ENCODE results near the gene IDE.

Gene IDE

GRCh38 chr10:92483539-92483938 is 90.4 kb downstream of the IDE start:
- TF ChIP-seq, protein P1, sequence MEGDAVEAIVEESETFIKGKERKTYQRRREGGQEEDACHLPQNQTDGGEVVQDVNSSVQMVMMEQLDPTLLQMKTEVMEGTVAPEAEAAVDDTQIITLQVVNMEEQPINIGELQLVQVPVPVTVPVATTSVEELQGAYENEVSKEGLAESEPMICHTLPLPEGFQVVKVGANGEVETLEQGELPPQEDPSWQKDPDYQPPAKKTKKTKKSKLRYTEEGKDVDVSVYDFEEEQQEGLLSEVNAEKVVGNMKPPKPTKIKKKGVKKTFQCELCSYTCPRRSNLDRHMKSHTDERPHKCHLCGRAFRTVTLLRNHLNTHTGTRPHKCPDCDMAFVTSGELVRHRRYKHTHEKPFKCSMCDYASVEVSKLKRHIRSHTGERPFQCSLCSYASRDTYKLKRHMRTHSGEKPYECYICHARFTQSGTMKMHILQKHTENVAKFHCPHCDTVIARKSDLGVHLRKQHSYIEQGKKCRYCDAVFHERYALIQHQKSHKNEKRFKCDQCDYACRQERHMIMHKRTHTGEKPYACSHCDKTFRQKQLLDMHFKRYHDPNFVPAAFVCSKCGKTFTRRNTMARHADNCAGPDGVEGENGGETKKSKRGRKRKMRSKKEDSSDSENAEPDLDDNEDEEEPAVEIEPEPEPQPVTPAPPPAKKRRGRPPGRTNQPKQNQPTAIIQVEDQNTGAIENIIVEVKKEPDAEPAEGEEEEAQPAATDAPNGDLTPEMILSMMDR (IDR thresholded peaks at IDR 0.05; ENCODE audit: low read depth, low read length) = no peak
- TF ChIP-seq EZH2phosphoT487 (IDR thresholded peaks at IDR 0.05; ENCODE audit: low read depth) = no peak
- H3K4me2 ChIP-seq (ENCODE audit: low read length) = no peak overlapping the region
- peaks cover 8% of the 10 kb centered on the region for H3K36me3 ChIP-seq (replicated peaks; ENCODE audit: low read depth, low read length)
- H3K79me2 ChIP-seq (ENCODE audit: low read length) = no peaks in the 10 kb centered on the region
- H2AFZ ChIP-seq (ENCODE audit: low read depth, low read length) = no peak overlapping the region
- no peaks in the 10 kb centered on the region for H4K20me1 ChIP-seq (ENCODE audit: insufficient read depth, low read length)
- no peak overlapping the region for H3K4me3 ChIP-seq (ENCODE audit: low read length)
- H3K4me1 ChIP-seq (ENCODE audit: low read length) = no peaks in the 10 kb centered on the region
- H3K27me3 ChIP-seq (ENCODE audit: low read depth, low read length) = no peaks in the 10 kb centered on the region
- H3K9ac ChIP-seq (ENCODE audit: low read length) = no peak overlapping the region
- H3K27ac ChIP-seq (ENCODE audit: low read length) = no peak overlapping the region
- H3K9me3 ChIP-seq (ENCODE audit: insufficient read depth, low read length) = no peaks in the 10 kb centered on the region

- H3K9ac ChIP-seq (ENCODE audit: low read length) = no peak overlapping the region
- TF ChIP-seq EZH2phosphoT487 (IDR thresholded peaks at IDR 0.05; ENCODE audit: low read depth) = no peak
- TF ChIP-seq, protein P1 (IDR thresholded peaks at IDR 0.05; ENCODE audit: low read depth, low read length) = no peak
- H3K27me3 ChIP-seq (ENCODE audit: low read depth, low read length) = no peaks in the 10 kb centered on the region
- H3K36me3 ChIP-seq (replicated peaks; ENCODE audit: low read depth, low read length) = no peaks in the 10 kb centered on the region
- no peak overlapping the region for H3K4me2 ChIP-seq (ENCODE audit: low read length)
- no peak overlapping the region for H2AFZ ChIP-seq (ENCODE audit: low read depth, low read length)
- no peaks in the 10 kb centered on the region for H3K9me3 ChIP-seq (ENCODE audit: insufficient read depth, low read length)
- no peak overlapping the region for H3K4me3 ChIP-seq (ENCODE audit: low read length)
- H3K79me2 ChIP-seq (ENCODE audit: low read length) = no peaks in the 10 kb centered on the region
- H3K27ac ChIP-seq (ENCODE audit: low read length) = no peak overlapping the region
- H4K20me1 ChIP-seq (ENCODE audit: insufficient read depth, low read length) = no peaks in the 10 kb centered on the region
- no peaks in the 10 kb centered on the region for H3K4me1 ChIP-seq (ENCODE audit: low read length)
Measured at GRCh38 chr10:92480413-92480812, 93.5 kb downstream of the IDE start.

- H3K9me3 ChIP-seq (ENCODE audit: insufficient read depth, low read length) = no peaks in the 10 kb centered on the region
- H3K4me3 ChIP-seq (ENCODE audit: low read length) = no peak overlapping the region
- no peak overlapping the region for H3K9ac ChIP-seq (ENCODE audit: low read length)
- no peak overlapping the region for H2AFZ ChIP-seq (ENCODE audit: low read depth, low read length)
- TF ChIP-seq, protein P1 (IDR thresholded peaks at IDR 0.05; ENCODE audit: low read depth, low read length) = no peak
- no peak for TF ChIP-seq EZH2phosphoT487 (IDR thresholded peaks at IDR 0.05; ENCODE audit: low read depth)
- H3K27me3 ChIP-seq (ENCODE audit: low read depth, low read length) = no peaks in the 10 kb centered on the region
- H3K36me3 ChIP-seq (replicated peaks; ENCODE audit: low read depth, low read length) = no peaks in the 10 kb centered on the region
- H4K20me1 ChIP-seq (ENCODE audit: insufficient read depth, low read length) = no peaks in the 10 kb centered on the region
- no peak overlapping the region for H3K4me2 ChIP-seq (ENCODE audit: low read length)
- no peaks in the 10 kb centered on the region for H3K79me2 ChIP-seq (ENCODE audit: low read length)
- no peak overlapping the region for H3K27ac ChIP-seq (ENCODE audit: low read length)
- no peaks in the 10 kb centered on the region for H3K4me1 ChIP-seq (ENCODE audit: low read length)
Measured at GRCh38 chr10:92479547-92479946, 94.3 kb downstream of the IDE start.

- Histone ChIP-seq H3K27ac (ENCODE audit: low read length) (no peak overlapping the region), H3K79me2 (ENCODE audit: low read length) (no peaks in the 10 kb centered on the region), H4K20me1 (ENCODE audit: insufficient read depth, low read length) (no peaks in the 10 kb centered on the region), H3K9me3 (ENCODE audit: insufficient read depth, low read length) (no peaks in the 10 kb centered on the region), H3K4me1 (ENCODE audit: low read length) (no peaks in the 10 kb centered on the region), H3K4me3 (ENCODE audit: low read length) (no peak overlapping the region), H3K4me2 (ENCODE audit: low read length) (no peak overlapping the region), H3K9ac (ENCODE audit: low read length) (no peak overlapping the region), H2AFZ (ENCODE audit: low read depth, low read length) (no peak overlapping the region), H3K36me3 (replicated peaks; ENCODE audit: low read depth, low read length) (no peaks in the 10 kb centered on the region), H3K27me3 (ENCODE audit: low read depth, low read length) (no peaks in the 10 kb centered on the region)
- TF ChIP-seq EZH2phosphoT487 (IDR thresholded peaks at IDR 0.05; ENCODE audit: low read depth) = no peak
- TF ChIP-seq, protein P1 (IDR thresholded peaks at IDR 0.05; ENCODE audit: low read depth, low read length) = no peak
Measured at GRCh38 chr10:92478536-92478935, 95.4 kb downstream of the IDE start.

All from OCI-LY3 (cell line).